ENCODE measurements around the gene LINC00632. TPM values are rescaled to one million over a fixed set of nuclear protein-coding genes. Genes with fewer than 3 reads are reported as not detected.

The LINC00632 gene
- total and polyA plus RNA-seq, 4 experiments from 2014 or later, result 0.26 to 16.2 (median 14.5) TPM; not detected in 1

DNA sequence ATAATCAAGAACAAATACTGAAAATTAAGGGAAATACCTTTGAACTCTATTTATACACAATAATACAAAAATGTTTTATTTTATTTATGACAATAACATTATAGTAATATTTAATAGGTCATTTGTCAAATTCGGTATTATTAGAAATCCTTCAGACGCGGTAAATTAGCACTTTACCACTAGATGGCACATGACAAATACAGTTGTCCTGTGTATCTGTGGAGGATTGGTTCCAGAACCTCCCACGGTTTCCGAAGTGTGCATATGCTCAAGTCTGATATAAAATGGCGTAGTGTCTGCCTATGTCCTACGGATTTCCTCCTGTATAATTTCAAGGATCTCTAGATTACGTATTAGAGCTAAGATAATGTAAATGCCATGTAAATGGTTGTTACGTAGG is 8.1 kb upstream of the LINC00632 start:
- H3K27ac ChIP-seq (ENCODE audit: low read depth, low read length), result no peak overlapping the region
- H3K4me1 ChIP-seq (ENCODE audit: insufficient read depth, low read length), result no peaks in the 10 kb centered on the region
- H3K4me3 ChIP-seq (ENCODE audit: low read length in 2 of 2), result no peak overlapping the region
- Mint-ChIP-seq H3K4me1 (peaks cover 0 to 1% (median under 1%) of the 10 kb centered on the region in 4 donors), H3K27ac (no peak overlapping the region), H3K9me3 (peaks cover 0 to 2% (median 0%) of the 10 kb centered on the region in 8 donors), H3K4me3 (no peak overlapping the region), H3K36me3 (no peaks in the 10 kb centered on the region), H3K27me3 (peaks cover 0 to 1% of the 10 kb centered on the region in 2 donors)
- DNase-seq, result no peak
- intact Hi-C loops (cut with micrococcal nuclease), result loop anchor here (1.0 kb wide), 1 partner anchor 32 kb away; no protein-coding TSS in a partner anchor
- H3K36me3 ChIP-seq (ENCODE audit: insufficient read depth, low read length), result no peaks in the 10 kb centered on the region
- POLR2A ChIA-PET (ENCODE audit: partially characterized antibody), result no interaction called here
- CTCF ChIA-PET (ENCODE audit: partially characterized antibody), result no interaction called here
- no peaks in the 10 kb centered on the region for H3K27me3 ChIP-seq (ENCODE audit: insufficient read depth, low read length)
- H3K9me3 ChIP-seq (ENCODE audit: control insufficient read depth in 1 of 2, low read length in 2 of 2), result no peaks in the 10 kb centered on the region

GRCh38 chrX:140710710-140711109 is 1.2 kb downstream of the LINC00632 start:
- intact Hi-C loops (cut with micrococcal nuclease), result no loop called here
- POLR2A ChIA-PET (ENCODE audit: partially characterized antibody), result no interaction called here
- peaks cover 0 to 6% (median under 1%) of the 10 kb centered on the region in 4 donors for H3K4me1 Mint-ChIP-seq
- H3K27me3 Mint-ChIP-seq, result no peaks in the 10 kb centered on the region
- H3K4me1 ChIP-seq (ENCODE audit: insufficient read depth, low read length), result no peaks in the 10 kb centered on the region
- H3K36me3 Mint-ChIP-seq, result no peaks in the 10 kb centered on the region
- H3K4me3 ChIP-seq (ENCODE audit: low read length in 2 of 2), result no peak overlapping the region
- peaks cover 0 to 2% (median 0%) of the 10 kb centered on the region in 8 donors for H3K9me3 Mint-ChIP-seq
- H3K36me3 ChIP-seq (ENCODE audit: insufficient read depth, low read length), result no peaks in the 10 kb centered on the region
- H3K9me3 ChIP-seq (ENCODE audit: control insufficient read depth in 1 of 2, low read length in 2 of 2), result no peaks in the 10 kb centered on the region
- CTCF ChIA-PET (ENCODE audit: partially characterized antibody), result no interaction called here
- no peak overlapping the region for H3K4me3 Mint-ChIP-seq
- H3K27ac ChIP-seq (ENCODE audit: low read depth, low read length), result no peak overlapping the region
- no peaks in the 10 kb centered on the region for H3K27me3 ChIP-seq (ENCODE audit: insufficient read depth, low read length)
- no peak overlapping the region for H3K27ac Mint-ChIP-seq
- DNase-seq, result no peak

DNA sequence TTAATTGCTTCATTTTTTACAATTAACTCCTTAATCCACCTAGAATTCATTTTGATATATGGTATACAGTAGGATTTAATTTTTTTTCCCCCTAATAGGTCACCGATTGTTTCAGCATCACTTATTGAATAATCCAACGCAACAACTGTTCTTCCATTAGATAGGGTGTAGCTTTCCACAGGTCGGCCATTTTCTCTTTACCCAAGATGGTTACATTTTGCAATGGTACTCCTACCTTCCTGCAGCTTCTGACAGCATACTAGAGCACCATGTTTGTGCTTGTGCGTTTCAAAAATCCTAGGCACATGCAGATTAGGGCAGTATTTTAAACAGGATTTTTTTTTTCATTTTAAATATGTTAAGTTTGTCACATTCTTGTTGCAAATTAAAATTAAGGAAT is 2.3 kb downstream of the LINC00632 start:
- H3K9me3 ChIP-seq (ENCODE audit: control insufficient read depth in 1 of 2, low read length in 2 of 2), result no peaks in the 10 kb centered on the region
- no peak overlapping the region for H3K27ac ChIP-seq (ENCODE audit: low read depth, low read length)
- no peaks in the 10 kb centered on the region for H3K4me1 ChIP-seq (ENCODE audit: insufficient read depth, low read length)
- DNase-seq, result no peak
- H3K4me3 ChIP-seq (ENCODE audit: low read length in 2 of 2), result no peak overlapping the region
- no peaks in the 10 kb centered on the region for H3K36me3 ChIP-seq (ENCODE audit: insufficient read depth, low read length)
- Mint-ChIP-seq H3K36me3 (no peaks in the 10 kb centered on the region), H3K4me3 (no peak overlapping the region), H3K27ac (no peak overlapping the region), H3K4me1 (peaks cover 0 to 6% (median under 1%) of the 10 kb centered on the region in 4 donors), H3K9me3 (peaks cover 0 to 2% (median 0%) of the 10 kb centered on the region in 8 donors), H3K27me3 (no peaks in the 10 kb centered on the region)
- intact Hi-C loops (cut with micrococcal nuclease), result no loop called here
- ChIA-PET CTCF (ENCODE audit: partially characterized antibody) (interaction anchor here (1.1 kb wide), 1 partner anchor 12 kb away, joined by 3 read pairs; no protein-coding TSS in a partner anchor), POLR2A (ENCODE audit: partially characterized antibody) (no interaction called here)
- no peaks in the 10 kb centered on the region for H3K27me3 ChIP-seq (ENCODE audit: insufficient read depth, low read length)

DNA sequence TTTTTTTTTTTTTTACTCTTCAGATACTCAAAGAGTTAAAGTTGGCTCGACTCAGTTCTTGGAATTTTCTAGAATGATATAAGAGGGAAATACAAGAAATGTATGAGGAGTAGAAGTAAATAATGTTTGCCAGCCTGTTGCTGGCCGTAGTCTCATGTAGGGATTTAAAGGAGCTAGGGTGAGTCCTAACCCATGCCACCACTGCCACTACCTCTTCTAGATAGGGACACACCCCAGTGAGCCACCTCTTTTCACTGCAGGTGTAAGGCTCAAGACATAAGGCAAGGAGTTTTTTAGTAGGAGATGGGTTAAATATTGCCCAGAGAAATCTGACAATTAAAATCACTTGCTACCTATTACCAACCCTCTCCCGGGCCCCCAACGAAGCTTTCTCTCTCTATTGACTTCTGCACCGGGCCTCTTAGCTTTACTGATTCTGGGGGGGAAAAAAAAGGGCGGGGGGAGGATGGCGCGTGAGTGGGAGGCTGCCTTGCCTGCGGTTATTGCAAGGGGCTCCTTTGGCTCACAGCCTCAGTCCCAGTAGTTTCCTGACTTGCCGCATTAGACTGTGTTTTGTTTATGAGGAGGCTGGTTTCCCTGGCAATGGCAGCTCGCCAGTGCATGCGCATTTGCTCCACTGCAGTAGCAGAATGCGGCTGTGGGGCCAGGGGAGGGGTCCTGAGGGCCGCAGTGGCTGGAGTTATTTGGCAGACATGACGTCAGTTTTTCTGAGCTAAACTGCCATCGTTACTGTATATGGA is 3.0 kb downstream of the LINC00632 start:
- H3K27ac Mint-ChIP-seq, result peak overlapping the region in 2 of 7 donors; percentile 2 to 53
- Histone ChIP-seq H3K4me1 (ENCODE audit: insufficient read depth, low read length) (no peaks in the 10 kb centered on the region), H3K27ac (ENCODE audit: low read depth, low read length) (no peak overlapping the region), H3K9me3 (ENCODE audit: control insufficient read depth in 1 of 2, low read length in 2 of 2) (no peaks in the 10 kb centered on the region), H3K4me3 (ENCODE audit: low read length in 2 of 2) (no peak overlapping the region), H3K27me3 (ENCODE audit: insufficient read depth, low read length) (no peaks in the 10 kb centered on the region), H3K36me3 (ENCODE audit: insufficient read depth, low read length) (no peaks in the 10 kb centered on the region)
- H3K9me3 Mint-ChIP-seq, result peaks cover 0 to 2% (median 0%) of the 10 kb centered on the region in 8 donors
- peak; percentile 28 to 58 (median 46) for DNase-seq
- intact Hi-C loops (cut with micrococcal nuclease), result no loop called here
- no peaks in the 10 kb centered on the region for H3K36me3 Mint-ChIP-seq
- CTCF ChIA-PET (ENCODE audit: partially characterized antibody), result interaction anchor here (1.1 kb wide), 1 partner anchor 13 kb away, joined by 3 read pairs; no protein-coding TSS in a partner anchor
- POLR2A ChIA-PET (ENCODE audit: partially characterized antibody), result interaction anchor here (0.6 kb wide), 1 partner anchor 204 kb away, joined by 3 read pairs; no protein-coding TSS in a partner anchor
- H3K4me1 Mint-ChIP-seq, result peaks cover 0 to 6% (median under 1%) of the 10 kb centered on the region in 4 donors
- peak overlapping the region in 6 of 8 donors; percentile 13 to 68 (median 53) for H3K4me3 Mint-ChIP-seq
- no peaks in the 10 kb centered on the region for H3K27me3 Mint-ChIP-seq

DNA sequence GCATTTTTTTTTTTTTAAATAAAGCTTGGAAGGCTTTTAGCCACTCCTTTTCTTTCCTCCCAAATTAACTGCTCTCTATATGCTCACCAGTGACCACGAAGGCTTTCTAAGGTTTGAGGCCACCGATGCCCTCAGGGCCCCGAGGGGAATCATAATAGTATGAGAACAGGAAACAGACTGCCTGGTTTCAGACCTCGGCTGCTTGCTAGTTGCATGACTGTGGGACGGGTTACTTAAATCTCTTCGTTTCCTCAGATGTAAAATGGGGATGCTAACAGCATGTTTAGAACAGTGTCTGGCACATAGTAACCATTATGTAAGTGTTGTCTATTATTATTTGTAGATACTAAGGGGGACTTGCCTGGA is 3.6 kb downstream of the LINC00632 start:
- H3K4me1 Mint-ChIP-seq, result peaks cover 0 to 6% (median under 1%) of the 10 kb centered on the region in 4 donors
- peak overlapping the region in 4 of 8 donors; percentile 28 to 68 (median 54) for H3K4me3 Mint-ChIP-seq
- Histone ChIP-seq H3K36me3 (ENCODE audit: insufficient read depth, low read length) (no peaks in the 10 kb centered on the region), H3K27me3 (ENCODE audit: insufficient read depth, low read length) (no peaks in the 10 kb centered on the region), H3K27ac (ENCODE audit: low read depth, low read length) (no peak overlapping the region), H3K4me3 (ENCODE audit: low read length in 2 of 2) (no peak overlapping the region), H3K4me1 (ENCODE audit: insufficient read depth, low read length) (no peaks in the 10 kb centered on the region), H3K9me3 (ENCODE audit: control insufficient read depth in 1 of 2, low read length in 2 of 2) (no peaks in the 10 kb centered on the region)
- peak overlapping the region in 2 of 7 donors; percentile 2 to 14 for H3K27ac Mint-ChIP-seq
- ChIA-PET POLR2A (ENCODE audit: partially characterized antibody) (no interaction called here), CTCF (ENCODE audit: partially characterized antibody) (no interaction called here)
- DNase-seq, result peak in 1 of 5 donors; percentile 34
- no peaks in the 10 kb centered on the region for H3K27me3 Mint-ChIP-seq
- intact Hi-C loops (cut with micrococcal nuclease), result no loop called here
- H3K9me3 Mint-ChIP-seq, result no peaks in the 10 kb centered on the region
- no peaks in the 10 kb centered on the region for H3K36me3 Mint-ChIP-seq

GRCh38 chrX:140715787-140716186 is 6.2 kb downstream of the LINC00632 start:
- Mint-ChIP-seq H3K9me3 (peaks cover 0 to 2% (median 0%) of the 10 kb centered on the region in 8 donors), H3K4me1 (peaks cover 0 to 6% (median under 1%) of the 10 kb centered on the region in 4 donors), H3K27me3 (no peaks in the 10 kb centered on the region), H3K36me3 (no peaks in the 10 kb centered on the region), H3K4me3 (no peak overlapping the region), H3K27ac (no peak overlapping the region)
- no peaks in the 10 kb centered on the region for H3K27me3 ChIP-seq (ENCODE audit: insufficient read depth, low read length)
- no peaks in the 10 kb centered on the region for H3K36me3 ChIP-seq (ENCODE audit: insufficient read depth, low read length)
- intact Hi-C loops (cut with micrococcal nuclease), result no loop called here
- no peaks in the 10 kb centered on the region for H3K4me1 ChIP-seq (ENCODE audit: insufficient read depth, low read length)
- H3K9me3 ChIP-seq (ENCODE audit: control insufficient read depth in 1 of 2, low read length in 2 of 2), result no peaks in the 10 kb centered on the region
- DNase-seq, result no peak
- CTCF ChIA-PET (ENCODE audit: partially characterized antibody), result no interaction called here
- no peak overlapping the region for H3K27ac ChIP-seq (ENCODE audit: low read depth, low read length)
- POLR2A ChIA-PET (ENCODE audit: partially characterized antibody), result no interaction called here
- no peak overlapping the region for H3K4me3 ChIP-seq (ENCODE audit: low read length in 2 of 2)

- no peak overlapping the region for H3K4me3 ChIP-seq (ENCODE audit: low read length in 2 of 2)
- no peaks in the 10 kb centered on the region for H3K36me3 ChIP-seq (ENCODE audit: insufficient read depth, low read length)
- H3K4me1 Mint-ChIP-seq, result no peaks in the 10 kb centered on the region
- H3K4me3 Mint-ChIP-seq, result no peak overlapping the region
- H3K27ac Mint-ChIP-seq, result no peak overlapping the region
- H3K27me3 Mint-ChIP-seq, result no peaks in the 10 kb centered on the region
- no peaks in the 10 kb centered on the region for H3K4me1 ChIP-seq (ENCODE audit: insufficient read depth, low read length)
- intact Hi-C loops (cut with micrococcal nuclease), result no loop called here
- POLR2A ChIA-PET (ENCODE audit: partially characterized antibody), result no interaction called here
- H3K27me3 ChIP-seq (ENCODE audit: insufficient read depth, low read length), result no peaks in the 10 kb centered on the region
- H3K9me3 ChIP-seq (ENCODE audit: control insufficient read depth in 1 of 2, low read length in 2 of 2), result no peaks in the 10 kb centered on the region
- no peak for DNase-seq
- peaks cover 0 to 2% (median 0%) of the 10 kb centered on the region in 8 donors for H3K9me3 Mint-ChIP-seq
- H3K27ac ChIP-seq (ENCODE audit: low read depth, low read length), result no peak overlapping the region
- CTCF ChIA-PET (ENCODE audit: partially characterized antibody), result no interaction called here
- no peaks in the 10 kb centered on the region for H3K36me3 Mint-ChIP-seq
These were observed 13.7 kb downstream of the LINC00632 start for GRCh38 chrX:140723121-140723715.

Measured in CD4-positive, alpha-beta memory T cell (primary cell).